PC-9 (cell line): ENCODE data around the gene COL6A1. TPM values are rescaled to one million over a fixed set of nuclear protein-coding genes. Genes with fewer than 3 reads are reported as not detected.

ENCODE experiments used
- BruUV-seq: library from RNA; stranded (reverse); fragments of 400-500 nt; replicated peaks from 2 replicates; lab custom pipeline; 2021; lab: Mats Ljungman, UMichigan
- CTCF ChIA-PET: fragments of 300-600 bp; sonication (Branson Sonifier 250); formaldehyde crosslinking; loops from one replicate; lab custom pipeline; 2022; ENCODE audit warnings: antibody characterized with exemption; lab: Charles Lee
- POLR2A ChIA-PET: fragments of 300-600 bp; sonication (Branson Sonifier 250); formaldehyde crosslinking; loops from one replicate; lab custom pipeline; 2022; ENCODE audit warnings: antibody characterized with exemption; ENCODE audit not compliant: unreplicated experiment; lab: Charles Lee
- DNase-seq, 2 experiments: peaks; one replicate each; pipeline versions ENCODE4 v3.0.0 to v3.0.0-alpha.2; 2015 to 2022; ENCODE audit warnings: mixed read lengths in 1 of 2
- H2AFZ ChIP-seq: fragments of 200-600 bp; sonication (generic); 2 replicates; pipeline ENCODE4 v1.8.1; 2017; ENCODE audit warnings: antibody characterized with exemption
- H3F3A ChIP-seq: fragments of 200-600 bp; sonication (generic); 2 replicates; pipeline ENCODE4 v1.8.1; 2017; ENCODE audit warnings: antibody characterized with exemption, mild to moderate bottlenecking, low read depth; ENCODE audit not compliant: insufficient read depth
- H3K27ac ChIP-seq: fragments of 200-600 bp; sonication (generic); 2 replicates; pipeline ENCODE4 v1.6.1; 2016; ENCODE audit warnings: mixed run types
- H3K27me3 ChIP-seq: fragments of 200-600 bp; sonication (generic); 2 replicates; pipeline ENCODE4 v1.6.1; 2016; ENCODE audit warnings: low read depth, mixed run types; ENCODE audit not compliant: insufficient read depth
- H3K36me3 ChIP-seq: fragments of 200-600 bp; sonication (generic); 2 replicates; pipeline ENCODE4 v1.6.1; 2016; ENCODE audit warnings: low read depth, mixed run types
- H3K4me1 ChIP-seq: fragments of 200-600 bp; sonication (generic); replicated peaks from 2 replicates; pipeline ENCODE4 v1.6.1; 2016; ENCODE audit warnings: mixed run types; ENCODE audit not compliant: insufficient read depth
- H3K4me2 ChIP-seq: fragments of 200-600 bp; sonication (generic); 2 replicates; pipeline ENCODE4 v1.6.1; 2017; ENCODE audit warnings: mixed run types
- H3K4me3 ChIP-seq: fragments of 200-600 bp; sonication (generic); 2 replicates; pipeline ENCODE4 v1.6.1; 2016; ENCODE audit warnings: mixed run types
- H3K79me2 ChIP-seq: fragments of 200-600 bp; sonication (generic); 2 replicates; pipeline ENCODE4 v1.6.1; 2017; ENCODE audit warnings: low read depth, mixed run types
- H3K9me2 ChIP-seq: fragments of 200-600 bp; sonication (generic); 2 replicates; pipeline ENCODE4 v1.8.1; 2017; ENCODE audit warnings: mild to moderate bottlenecking; ENCODE audit not compliant: insufficient read depth
- H3K9me3 ChIP-seq: fragments of 200-600 bp; sonication (generic); 2 replicates; pipeline ENCODE4 v1.8.1; 2016; ENCODE audit warnings: low read depth; ENCODE audit not compliant: insufficient read depth
- H4K20me1 ChIP-seq: fragments of 200-600 bp; sonication (generic); 2 replicates; pipeline ENCODE4 v1.8.1; 2017; ENCODE audit not compliant: insufficient read depth
- CTCF ChIP-seq: fragments of 200-600 bp; sonication (generic); conservative IDR thresholded peaks from 2 replicates; pipeline ENCODE4 v1.6.1; 2017; ENCODE audit warnings: mixed run types, antibody characterized with exemption, mild to moderate bottlenecking, moderate library complexity
- EZH2 ChIP-seq: fragments of 200-600 bp; sonication (generic); IDR thresholded peaks from 2 replicates; pipeline ENCODE4 v1.8.0; 2017; ENCODE audit warnings: antibody characterized with exemption, low read depth
- intact Hi-C: fragments of 100-400 bp; cut with micrococcal nuclease; formaldehyde crosslinking; loops from one replicate; pipeline ENCODE4 v1.10.0; 2022; ENCODE audit not compliant: unreplicated experiment
- total RNA-seq: library from RNA; stranded (reverse); gene quantifications from 2 replicates; pipeline ENCODE4 v1.2.3, GENCODE V29; 2021

COL6A1 gene
- total RNA-seq, 1 experiment from 2014 or later: 43.1 TPM

DNA sequence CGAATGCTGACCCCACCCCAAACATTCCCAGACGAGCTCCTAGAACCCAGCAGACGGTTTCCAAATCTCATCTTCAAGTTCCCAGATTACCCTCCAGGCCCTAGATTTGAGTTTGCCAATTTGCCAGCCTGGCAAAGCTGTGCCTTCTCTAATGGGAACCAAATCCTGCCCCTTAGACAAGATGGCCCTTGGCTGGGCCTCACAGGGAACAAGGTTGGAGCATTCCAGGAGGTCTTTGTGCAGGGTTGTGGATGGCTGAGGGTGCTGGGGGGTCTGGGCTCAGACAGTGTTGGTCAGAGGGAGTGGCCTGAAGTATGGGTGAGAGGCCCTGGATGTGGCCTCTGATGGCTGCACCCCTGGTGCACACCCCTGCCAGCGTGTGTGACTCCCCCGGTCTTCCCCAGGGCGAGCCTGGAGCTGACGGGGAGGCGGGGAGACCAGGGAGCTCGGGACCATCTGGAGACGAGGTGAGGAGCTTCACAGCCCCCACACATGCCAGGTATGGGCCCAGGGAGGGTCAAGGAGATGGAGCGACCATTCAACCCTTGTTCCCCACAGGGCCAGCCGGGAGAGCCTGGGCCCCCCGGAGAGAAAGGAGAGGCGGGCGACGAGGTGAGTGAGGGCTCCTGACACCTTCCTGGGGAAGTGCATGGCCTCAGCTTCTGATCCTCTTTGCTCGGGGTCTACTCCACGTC, 10.2 kb downstream of the COL6A1 start:
- H3K79me2 ChIP-seq: no peaks in the 10 kb centered on the region
- H3K4me3 ChIP-seq: no peak overlapping the region
- H3K9me3 ChIP-seq: no peaks in the 10 kb centered on the region
- no peaks in the 10 kb centered on the region for H4K20me1 ChIP-seq
- H3F3A ChIP-seq: no peaks in the 10 kb centered on the region
- H3K9me2 ChIP-seq: no peaks in the 10 kb centered on the region
- H3K27ac ChIP-seq: no peak overlapping the region
- no peak overlapping the region for H2AFZ ChIP-seq
- H3K36me3 ChIP-seq: no peaks in the 10 kb centered on the region
- CTCF ChIA-PET: no interaction called here
- H3K27me3 ChIP-seq: no peaks in the 10 kb centered on the region
- DNase-seq: no peak
- BruUV-seq: no TSS peak
- no peak for TF ChIP-seq CTCF
- TF ChIP-seq EZH2: no peak
- H3K4me1 ChIP-seq: peaks cover 15% of the 10 kb centered on the region
- POLR2A ChIA-PET: no interaction called here
- H3K4me2 ChIP-seq: no peak overlapping the region
- intact Hi-C loops: no loop called here

GRCh38 chr21:45992301-45993209, 11.0 kb downstream of the COL6A1 start:
- Histone ChIP-seq H3K9me2 (no peaks in the 10 kb centered on the region), H3K4me2 (no peak overlapping the region), H3K4me3 (no peak overlapping the region), H3K36me3 (no peaks in the 10 kb centered on the region), H3K27ac (no peak overlapping the region), H3K27me3 (no peaks in the 10 kb centered on the region), H4K20me1 (no peaks in the 10 kb centered on the region), H3K79me2 (no peaks in the 10 kb centered on the region), H3K4me1 (peaks cover 15% of the 10 kb centered on the region), H3F3A (no peaks in the 10 kb centered on the region), H2AFZ (no peak overlapping the region), H3K9me3 (no peaks in the 10 kb centered on the region)
- POLR2A ChIA-PET: no interaction called here
- intact Hi-C loops: no loop called here
- no TSS peak for BruUV-seq
- no peak for TF ChIP-seq EZH2
- no peak for TF ChIP-seq CTCF
- no peak for DNase-seq
- CTCF ChIA-PET: no interaction called here

DNA sequence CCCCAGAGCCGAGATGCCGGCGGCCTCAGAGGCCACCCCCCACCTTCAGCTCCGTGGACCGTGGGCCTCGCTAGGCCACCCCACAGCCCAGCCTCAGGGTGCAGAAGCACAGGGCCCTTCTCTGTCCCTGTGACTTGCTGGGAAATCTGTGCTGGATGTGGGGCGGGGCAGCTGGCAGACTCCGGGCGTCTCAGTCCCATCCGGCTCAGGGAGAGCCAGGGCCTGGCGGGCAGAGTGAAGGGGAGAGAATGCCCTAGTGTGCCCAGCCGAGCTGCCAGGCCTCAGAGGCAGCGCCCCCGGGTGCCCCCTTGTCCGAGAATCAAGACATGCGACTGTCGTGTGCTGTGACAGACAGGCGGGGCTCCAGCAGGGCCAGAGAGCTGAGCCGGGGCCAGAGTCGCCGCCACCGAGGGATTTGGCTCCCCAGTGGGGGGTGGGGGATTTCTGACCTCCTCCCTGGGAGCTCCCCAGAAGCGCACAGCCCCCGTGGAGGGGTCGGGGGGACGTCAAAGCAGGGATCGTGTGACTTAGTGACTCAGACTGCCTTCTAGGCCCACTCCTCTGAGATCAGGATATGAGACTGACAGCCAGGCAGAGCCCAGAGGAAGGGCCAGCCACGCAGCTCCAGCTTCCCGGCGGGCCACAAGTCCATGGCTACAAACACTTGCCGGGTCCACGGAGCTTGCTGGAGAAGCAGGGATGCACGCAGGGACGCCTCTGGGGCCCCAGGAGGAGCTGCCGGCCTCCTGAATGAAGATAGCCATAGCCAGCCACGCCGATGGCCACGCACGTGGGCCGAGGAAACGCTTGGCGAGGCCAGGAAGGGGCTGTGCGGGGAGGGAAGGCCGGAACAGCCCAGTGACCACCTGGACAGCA, 11.9 kb downstream of the COL6A1 start:
- peaks cover 15% of the 10 kb centered on the region for H3K4me1 ChIP-seq
- no peaks in the 10 kb centered on the region for H3K79me2 ChIP-seq
- no peak overlapping the region for H3K27ac ChIP-seq
- no peaks in the 10 kb centered on the region for H3K9me3 ChIP-seq
- H3K27me3 ChIP-seq: no peaks in the 10 kb centered on the region
- H2AFZ ChIP-seq: no peak overlapping the region
- H3K36me3 ChIP-seq: no peaks in the 10 kb centered on the region
- TF ChIP-seq EZH2 (no peak), CTCF (no peak)
- no peak overlapping the region for H3K4me2 ChIP-seq
- intact Hi-C loops: no loop called here
- ChIA-PET POLR2A (no interaction called here), CTCF (no interaction called here)
- DNase-seq: no peak
- H3K9me2 ChIP-seq: no peaks in the 10 kb centered on the region
- no peaks in the 10 kb centered on the region for H3F3A ChIP-seq
- H4K20me1 ChIP-seq: no peaks in the 10 kb centered on the region
- no peak overlapping the region for H3K4me3 ChIP-seq
- BruUV-seq: no TSS peak
